H1 (cell line): ENCODE data around the gene RTKN2. TPM values are rescaled to one million over a fixed set of nuclear protein-coding genes. Genes with fewer than 3 reads are reported as not detected.

Experiments used
- CTCF ChIA-PET: fragments of 300-600 bp; sonication (Branson Sonifier 250); formaldehyde crosslinking; loops from one replicate; lab custom pipeline; 2021; ENCODE audit not compliant: partially characterized antibody; lab: Charles Lee
- POLR2A ChIA-PET: fragments of 300-600 bp; sonication (Branson Sonifier 250); formaldehyde crosslinking; loops from one replicate; lab custom pipeline; 2021; ENCODE audit warnings: inconsistent platforms; ENCODE audit not compliant: partially characterized antibody; lab: Charles Lee
- DNase-seq, 2 experiments: peaks; one replicate each; pipeline versions ENCODE4 v3.0.0 to v3.0.0-alpha.2; 2010 to 2022; ENCODE audit warnings: low spot score in 2 of 2, low read depth in 1 of 2, mixed read lengths in 1 of 2
- FAIRE-seq: peaks from 2 replicates; lab custom pipeline; 2011; peaks lifted over from hg19 to GRCh38; lab: Jason Lieb, UNC
- H2AFZ ChIP-seq: 2 replicates; pipeline ENCODE4 v1.8.1; 2012; ENCODE audit warnings: low read length, inconsistent platforms
- H2AK5ac ChIP-seq: 2 replicates; pipeline ENCODE4 v1.6.1; 2013; ENCODE audit warnings: low read depth, low read length
- H2BK120ac ChIP-seq: replicated peaks from 2 replicates; pipeline ENCODE3; 2013; ENCODE audit warnings: low read depth, low read length, inconsistent platforms
- H2BK12ac ChIP-seq: 2 replicates; pipeline ENCODE4 v1.6.1; 2013; ENCODE audit warnings: low read depth, low read length
- H2BK15ac ChIP-seq: 2 replicates; pipeline ENCODE4 v1.6.1; 2013; ENCODE audit warnings: low read length
- H2BK20ac ChIP-seq: 2 replicates; pipeline ENCODE4 v1.6.1; 2013; ENCODE audit warnings: low read length
- H2BK5ac ChIP-seq: 2 replicates; pipeline ENCODE4 v1.6.1; 2013; ENCODE audit warnings: low read depth, low read length
- H3K14ac ChIP-seq: 2 replicates; pipeline ENCODE4 v1.6.1; 2013; ENCODE audit warnings: inconsistent platforms; ENCODE audit not compliant: insufficient read length
- H3K18ac ChIP-seq: 2 replicates; pipeline ENCODE4 v1.6.1; 2013; ENCODE audit warnings: low read length; ENCODE audit errors: extremely low read depth
- H3K23ac ChIP-seq: 2 replicates; pipeline ENCODE4 v1.6.1; 2013; ENCODE audit warnings: inconsistent platforms; ENCODE audit not compliant: insufficient read length
- H3K23me2 ChIP-seq: 2 replicates; pipeline ENCODE4 v1.6.1; 2013; ENCODE audit warnings: low read depth, low read length
- H3K27ac ChIP-seq: 2 replicates; pipeline ENCODE4 v1.6.1; 2011; ENCODE audit warnings: low read depth, low read length, inconsistent platforms
- H3K27me3 ChIP-seq, 4 experiments: replicated peaks in 1 of 4; 1 replicate in 1 of 4; 2 replicates in 3 of 4; pipeline versions ENCODE4 v1.6.1 to v1.8.1; 2011 to 2013; ENCODE audit warnings: low read length in 3 of 4, mild to moderate bottlenecking in 3 of 4, inconsistent platforms in 2 of 4, mixed read lengths in 2 of 4, moderate library complexity in 1 of 4; ENCODE audit not compliant: control insufficient read depth in 3 of 4, insufficient read depth in 3 of 4; ENCODE audit errors: extremely low read depth in 1 of 4
- H3K36me3 ChIP-seq, 4 experiments: 2 replicates each; pipeline versions ENCODE4 v1.6.1 to v1.8.1; 2011 to 2013; ENCODE audit warnings: mild to moderate bottlenecking in 4 of 4, low read length in 3 of 4, moderate library complexity in 2 of 4, control low read depth in 1 of 4, inconsistent platforms in 1 of 4; ENCODE audit not compliant: insufficient read depth in 4 of 4, control insufficient read depth in 2 of 4
- H3K4ac ChIP-seq: replicated peaks from 2 replicates; pipeline ENCODE3; 2013; ENCODE audit warnings: low read length, low read depth, mixed read lengths, inconsistent platforms; ENCODE audit not compliant: insufficient read length
- H3K4me1 ChIP-seq, 4 experiments: replicated peaks in 1 of 4; 1 replicate in 1 of 4; 2 replicates in 3 of 4; pipeline versions ENCODE4 v1.6.1 to v1.8.1; 2011 to 2013; ENCODE audit warnings: low read length in 3 of 4, inconsistent platforms in 2 of 4, mixed read lengths in 1 of 4; ENCODE audit not compliant: insufficient read depth in 4 of 4, control insufficient read depth in 3 of 4
- H3K4me2 ChIP-seq, 2 experiments: 2 replicates each; pipeline versions ENCODE4 v1.6.1 to v1.8.1; 2011 to 2013; ENCODE audit warnings: low read depth in 2 of 2, low read length in 2 of 2, control low read depth in 1 of 2, inconsistent platforms in 1 of 2, mild to moderate bottlenecking in 1 of 2; ENCODE audit not compliant: insufficient read depth in 1 of 2
- H3K4me3 ChIP-seq, 4 experiments: fragments of 200-600, 300-600 bp in 1 of 4; sonication (generic), shearing (Covaris generic), sonication (Bioruptor Twin) in 1 of 4; 2 replicates each; pipeline versions ENCODE4 v1.5.1 to v1.8.1; 2011 to 2016; ENCODE audit warnings: low read length in 4 of 4, low read depth in 3 of 4, control low read depth in 2 of 4, inconsistent platforms in 2 of 4, mild to moderate bottlenecking in 2 of 4, mixed read lengths in 1 of 4, moderate library complexity in 1 of 4; ENCODE audit not compliant: insufficient read depth in 2 of 4; ENCODE audit errors: extremely low read depth in 1 of 4
- H3K56ac ChIP-seq: replicated peaks from 2 replicates; pipeline ENCODE3; 2013; ENCODE audit warnings: low read depth, mild to moderate bottlenecking, mixed read lengths, low read length, inconsistent platforms; ENCODE audit not compliant: insufficient read length
- H3K79me1 ChIP-seq: 2 replicates; pipeline ENCODE4 v1.6.1; 2013; ENCODE audit warnings: low read depth, low read length, control low read depth
- H3K79me2 ChIP-seq, 2 experiments: 2 replicates each; pipeline versions ENCODE4 v1.6.1 to v1.8.1; 2012 to 2013; ENCODE audit warnings: low read length in 2 of 2, mild to moderate bottlenecking in 2 of 2, inconsistent platforms in 1 of 2; ENCODE audit not compliant: insufficient read depth in 2 of 2, control insufficient read depth in 1 of 2
- H3K9ac ChIP-seq, 4 experiments: replicated peaks in 1 of 4; 1 replicate in 1 of 4; 2 replicates in 3 of 4; pipeline versions ENCODE4 v1.6.1 to v1.8.1; 2011 to 2013; ENCODE audit warnings: low read depth in 3 of 4, low read length in 3 of 4, control low read depth in 2 of 4, mild to moderate bottlenecking in 2 of 4, moderate library complexity in 2 of 4, inconsistent platforms in 1 of 4; ENCODE audit errors: extremely low read depth in 1 of 4
- H3K9me3 ChIP-seq, 2 experiments: 2 replicates each; pipeline versions ENCODE4 v1.6.1 to v1.8.1; 2012 to 2013; ENCODE audit warnings: mild to moderate bottlenecking in 2 of 2, moderate library complexity in 2 of 2, control low read depth in 1 of 2, inconsistent platforms in 1 of 2, low read depth in 1 of 2, low read length in 1 of 2, mixed read lengths in 1 of 2; ENCODE audit not compliant: insufficient read depth in 2 of 2
- H4K20me1 ChIP-seq, 2 experiments: replicated peaks in 1 of 2; 2 replicates each; pipeline versions ENCODE3 to v1.8.1; 2011 to 2013; ENCODE audit warnings: inconsistent platforms in 2 of 2, low read length in 2 of 2, mild to moderate bottlenecking in 1 of 2; ENCODE audit not compliant: insufficient read depth in 2 of 2, control insufficient read depth in 1 of 2
- H4K5ac ChIP-seq: 2 replicates; pipeline ENCODE4 v1.6.1; 2013; ENCODE audit warnings: low read length, low read depth, mixed read lengths, inconsistent platforms; ENCODE audit not compliant: insufficient read length
- H4K8ac ChIP-seq: 2 replicates; pipeline ENCODE4 v1.8.0; 2013; ENCODE audit warnings: mild to moderate bottlenecking, moderate library complexity, low read length, inconsistent platforms; ENCODE audit not compliant: insufficient read depth; ENCODE audit errors: extremely low read depth
- H4K91ac ChIP-seq: replicated peaks from 2 replicates; pipeline ENCODE3; 2013; ENCODE audit warnings: low read length, mixed read lengths, inconsistent platforms; ENCODE audit not compliant: insufficient read length
- BACH1 ChIP-seq: IDR thresholded peaks from 2 replicates; pipeline ENCODE4 v1.6.1; 2012; ENCODE audit warnings: low read length, improper control_type of control experiment
- BCL11A ChIP-seq, 2 experiments: IDR thresholded peaks; one replicate each; pipeline ENCODE4 v1.6.1; 2011; ENCODE audit warnings: low read depth in 2 of 2, low read length in 2 of 2, mild to moderate bottlenecking in 2 of 2
- CBX8 ChIP-seq: fragments of 300-800, 300-1000 bp; sonication (generic); IDR thresholded peaks from 2 replicates; pipeline ENCODE4 v1.7.1; 2016; ENCODE audit warnings: low read depth, low read length, borderline replicate concordance
- CHD1 ChIP-seq: IDR thresholded peaks from 2 replicates; pipeline ENCODE4 v1.6.1; 2012; ENCODE audit warnings: low read depth, low read length, improper control_type of control experiment
- CREB1 ChIP-seq: IDR thresholded peaks from 2 replicates; pipeline ENCODE4 v1.6.1; 2012; ENCODE audit warnings: inconsistent platforms
- EGR1 ChIP-seq: IDR thresholded peaks from 2 replicates; pipeline ENCODE4 v1.6.1; 2011; ENCODE audit warnings: low read depth, low read length, borderline replicate concordance
- EP300 ChIP-seq, 2 experiments: IDR thresholded peaks; 1 replicate in 1 of 2; 2 replicates in 1 of 2; pipeline ENCODE4 v1.6.1; 2011 to 2012; ENCODE audit warnings: low read depth in 2 of 2, low read length in 2 of 2, mild to moderate bottlenecking in 2 of 2, borderline replicate concordance in 1 of 2, inconsistent platforms in 1 of 2, moderate library complexity in 1 of 2
- EZH2 ChIP-seq: fragments of 200-600 bp; sonication (generic); IDR thresholded peaks from 2 replicates; pipeline ENCODE4 v1.7.1; 2012; ENCODE audit warnings: low read depth, mild to moderate bottlenecking, moderate library complexity, low read length, inconsistent platforms; ENCODE audit not compliant: severe bottlenecking
- KDM4A ChIP-seq: IDR thresholded peaks from one replicate; pipeline ENCODE4 v1.7.1; 2012; ENCODE audit warnings: low read depth, mild to moderate bottlenecking, moderate library complexity, low read length, inconsistent platforms; ENCODE audit not compliant: severe bottlenecking
- POLR2A ChIP-seq, 2 experiments: IDR thresholded peaks; 1 replicate in 1 of 2; 2 replicates in 1 of 2; pipeline ENCODE4 v1.6.1; 2011; ENCODE audit warnings: low read depth in 2 of 2, low read length in 2 of 2, mild to moderate bottlenecking in 2 of 2; ENCODE audit errors: control extremely low read depth in 1 of 2
- POLR2AphosphoS5 ChIP-seq: IDR thresholded peaks from 2 replicates; pipeline ENCODE4 v1.6.1; 2011; ENCODE audit warnings: low read depth, low read length
- RBBP5 ChIP-seq: IDR thresholded peaks from 2 replicates; pipeline ENCODE4 v1.7.1; 2012; ENCODE audit warnings: low read depth, mild to moderate bottlenecking, inconsistent platforms, low read length, moderate library complexity, borderline replicate concordance
- RFX5 ChIP-seq: IDR thresholded peaks from 2 replicates; pipeline ENCODE4 v1.6.1; 2011; ENCODE audit warnings: low read depth, low read length, improper control_type of control experiment, borderline replicate concordance
- SUZ12 ChIP-seq: fragments of 200-600 bp; sonication (generic); IDR thresholded peaks from 2 replicates; pipeline ENCODE4 v1.6.1; 2012; ENCODE audit warnings: mild to moderate bottlenecking, inconsistent platforms, low read length, moderate library complexity, mixed read lengths
- TCF12 ChIP-seq: IDR thresholded peaks from 2 replicates; pipeline ENCODE4 v1.6.1; 2011; ENCODE audit warnings: low read depth, mild to moderate bottlenecking, low read length
- YY1 ChIP-seq: IDR thresholded peaks from 2 replicates; pipeline ENCODE4 v1.6.1; 2011; ENCODE audit warnings: low read depth, mild to moderate bottlenecking, low read length
- WGBS, 2 experiments: shearing (Covaris generic) in 1 of 2; methylation state at CpG; one replicate each; pipeline versions ENCODE4 v1.1.6 to v1.1.7; 2013 to 2015; ENCODE audit warnings: low lambda C conversion rate in 2 of 2, mixed read lengths in 2 of 2, inconsistent platforms in 1 of 2, low coverage in 1 of 2, missing lambda C conversion rate in 1 of 2; ENCODE audit not compliant: insufficient replicate concordance in 2 of 2, insufficient coverage in 1 of 2, insufficient read length in 1 of 2; ENCODE audit errors: extremely low coverage in 1 of 2, missing lambda C conversion rate in 1 of 2; 5-methylcytosine and 5-hydroxymethylcytosine counted together
- polyA plus RNA-seq, 7 experiments: library from polyadenylated mRNA; depleted of rRNA in 3 of 7; stranded (reverse) in 5 of 7; unstranded in 2 of 7; fragments of >200 nt in 5 of 7; fragments of 200-250 nt in 2 of 7; gene quantifications; 1 replicate in 5 of 7; 2 replicates in 1 of 7; 4 replicates in 1 of 7; pipeline versions ENCODE4 v1.2.1 to v1.2.3, GENCODE V29; 2011 to 2013; ENCODE audit warnings: missing spikeins in 2 of 7, mixed read lengths in 2 of 7
- total RNA-seq: library from RNA; stranded (reverse); fragmentation: NEBNext Ultra II Directional; extraction: Animal tissue kit (Norgen Biotek cat#: 25700); gene quantifications from 2 replicates; pipeline ENCODE4 v1.2.1, GENCODE V29; 2021

RTKN2 gene
- total and polyA plus RNA-seq, 2 of the 8 experiments (the other 6 are each of a cell fraction or from before 2014, with no cell fraction given): 5.1 to 24.6 TPM

DNA sequence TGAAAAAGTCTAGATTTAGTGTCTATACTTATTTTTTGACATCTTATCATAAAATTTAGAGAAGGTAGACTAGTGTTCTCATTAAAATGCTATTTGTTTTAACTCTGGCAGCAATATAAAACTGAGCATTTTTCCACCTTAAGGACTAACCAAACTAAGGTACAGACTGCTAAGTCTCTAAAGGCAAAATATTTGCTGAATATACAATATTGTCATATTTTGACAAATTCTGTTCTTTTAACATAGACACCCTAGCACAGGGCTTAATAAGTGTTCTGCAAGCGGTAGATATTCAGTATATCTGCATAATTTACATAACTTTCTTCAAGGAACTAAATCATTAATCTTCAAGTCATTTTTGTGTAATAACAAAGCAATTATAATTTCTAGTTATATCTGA, 8.6 kb downstream of the RTKN2 start:
- no peak overlapping the region for H2BK20ac ChIP-seq
- H4K20me1 ChIP-seq: peaks cover 0 to 1% of the 10 kb centered on the region in 2 experiments
- no peaks in the 10 kb centered on the region for H3K27me3 ChIP-seq
- FAIRE-seq (no peak), DNase-seq (no peak)
- H3K56ac ChIP-seq: no peak overlapping the region
- no peaks in the 10 kb centered on the region for H3K9me3 ChIP-seq
- H4K91ac ChIP-seq: no peak overlapping the region
- no peak overlapping the region for H2AK5ac ChIP-seq
- CTCF ChIA-PET: interaction anchor here (1.0 kb wide), 1 partner anchor 15 kb away, joined by 5 read pairs; no protein-coding TSS in a partner anchor
- H3K4ac ChIP-seq: no peak overlapping the region
- H3K23me2 ChIP-seq: no peaks in the 10 kb centered on the region
- H2BK120ac ChIP-seq: no peak overlapping the region
- H3K14ac ChIP-seq: no peak overlapping the region
- no peak overlapping the region for H2BK12ac ChIP-seq
- 92% methylated on average over 1 of the region's 1 CpG; no CpG with 5 or more reads in 1 of the 2 experiments for WGBS, 2 experiments
- H2AFZ ChIP-seq: no peak overlapping the region
- no peak overlapping the region for H3K18ac ChIP-seq
- peaks cover 0 to 62% of the 10 kb centered on the region in 2 experiments; a peak in 2 of 4 replicates for H3K79me2 ChIP-seq
- H3K4me2 ChIP-seq: no peak overlapping the region
- no peak overlapping the region for H2BK15ac ChIP-seq
- H4K5ac ChIP-seq: no peak overlapping the region
- H3K27ac ChIP-seq: no peak overlapping the region
- no peak overlapping the region for H3K4me3 ChIP-seq
- H3K79me1 ChIP-seq: no peaks in the 10 kb centered on the region; the same call in 1 of the 2 replicates
- no peaks in the 10 kb centered on the region for H3K4me1 ChIP-seq
- no peak overlapping the region for H2BK5ac ChIP-seq
- POLR2A ChIA-PET: no interaction called here
- no peak overlapping the region for H3K23ac ChIP-seq
- H4K8ac ChIP-seq: no peak overlapping the region
- H3K36me3 ChIP-seq: peaks cover 0 to 15% (median 6%) of the 10 kb centered on the region in 4 experiments; a peak in 6 of 8 replicates
- no peak overlapping the region for H3K9ac ChIP-seq
- no peak for TF ChIP-seq POLR2AphosphoS5
- TF ChIP-seq EGR1: no peak
- TF ChIP-seq BACH1: no peak
- no peak for TF ChIP-seq KDM4A
- TF ChIP-seq RFX5: no peak
- no peak for TF ChIP-seq POLR2A (IDR thresholded peaks at IDR 0.05; ENCODE audit: control extremely low read depth in 1 of 2, low read depth in 2 of 2, low read length in 2 of 2)
- TF ChIP-seq TCF12: no peak
- TF ChIP-seq CBX8: no peak
- no peak for TF ChIP-seq BCL11A (IDR thresholded peaks at IDR 0.05; ENCODE audit: low read depth in 2 of 2, low read length in 2 of 2)
- TF ChIP-seq EZH2: no peak
- TF ChIP-seq EP300 (IDR thresholded peaks at IDR 0.05; ENCODE audit: borderline replicate concordance in 1 of 2, low read depth in 2 of 2, low read length in 2 of 2): no peak
- no peak for TF ChIP-seq YY1
- no peak for TF ChIP-seq CHD1
- TF ChIP-seq SUZ12: no peak
- TF ChIP-seq CREB1: no peak
- no peak for TF ChIP-seq RBBP5
